NK-92 treated with Interleukin-12 subunit alpha and Interleukin-12 subunit beta, amount 100 ng/mL, for 24 hours (cell line): ENCODE measurements around the gene SPDEF.

Experiments used
- DNase-seq: peaks from one replicate; lab custom pipeline; 2025; lab: John Stamatoyannopoulos, UW

Gene SPDEF

DNA sequence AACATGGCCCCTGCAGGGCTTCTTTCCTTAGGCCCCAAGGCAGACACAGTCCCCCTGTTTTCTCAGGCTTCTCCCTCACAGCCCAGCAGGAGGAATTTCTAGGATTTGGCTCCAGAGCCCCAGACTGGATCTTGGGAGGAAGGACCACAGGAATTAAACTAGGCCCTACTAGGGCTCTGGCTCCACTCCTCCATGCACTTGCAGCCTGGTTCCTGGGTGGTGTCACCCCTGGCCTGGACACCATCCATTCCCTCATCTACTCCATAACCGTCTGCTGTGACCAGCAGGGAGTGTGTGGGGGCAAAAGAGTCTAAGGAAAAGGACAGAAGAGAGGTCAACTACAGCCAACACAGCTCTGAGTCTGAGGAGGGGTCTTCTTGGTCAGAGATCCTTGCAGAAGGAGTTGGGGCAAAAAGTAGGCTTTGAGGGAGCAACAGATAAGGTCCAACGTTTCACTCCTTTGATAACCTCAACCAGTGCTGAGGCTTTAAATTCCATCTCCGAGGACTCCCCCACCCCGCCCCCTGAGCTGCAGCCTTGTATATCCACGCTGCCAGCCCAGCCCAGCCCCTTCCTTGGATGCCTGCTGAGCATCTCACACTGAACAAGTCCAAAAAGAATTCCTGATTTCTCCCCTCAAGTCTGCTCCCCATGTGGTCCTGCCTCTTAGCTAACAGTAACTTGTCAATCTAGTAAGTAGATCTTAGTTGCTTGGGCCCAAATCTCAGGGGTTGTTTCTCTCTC, 27.9 kb upstream of the SPDEF start:
- no peak for DNase-seq

DNA sequence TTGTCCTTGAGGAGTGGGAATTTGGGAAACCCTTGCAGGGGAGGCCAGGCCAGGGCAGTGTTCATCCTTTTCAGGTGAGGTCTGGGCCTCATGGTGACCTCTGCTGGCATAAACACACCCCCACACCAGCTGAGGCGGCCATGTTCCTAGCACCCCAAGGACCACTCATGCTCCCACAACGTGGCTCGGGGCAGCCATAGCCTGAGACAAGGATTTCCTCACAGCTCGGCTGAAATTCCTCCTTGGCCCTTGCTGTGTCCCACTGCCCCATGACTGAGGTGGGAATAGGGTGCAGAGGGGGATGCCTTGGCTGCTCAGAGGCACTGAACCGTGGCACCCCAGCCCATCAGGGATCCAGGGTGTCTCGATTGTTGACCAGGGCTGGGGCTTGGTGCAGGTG, 27.3 kb upstream of the SPDEF start:
- DNase-seq = no peak

DNA sequence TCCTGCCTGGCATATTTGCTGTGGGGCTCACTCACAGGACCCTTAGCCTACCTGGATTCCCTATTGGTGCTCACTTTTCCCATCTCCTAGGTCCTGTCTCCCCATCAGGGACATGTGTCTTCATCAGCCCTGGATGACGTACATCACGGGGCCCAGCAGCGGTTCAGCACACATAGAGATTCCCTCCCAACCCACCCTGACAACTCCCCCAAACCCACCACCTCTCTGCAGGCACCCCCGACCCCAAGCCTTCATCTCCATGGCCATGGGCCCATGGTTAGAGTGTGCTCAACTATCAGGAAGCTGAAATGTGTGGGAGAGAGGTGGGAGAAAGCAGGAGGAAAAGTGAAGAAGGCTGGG, 25.4 kb upstream of the SPDEF start:
- no peak for DNase-seq

DNA sequence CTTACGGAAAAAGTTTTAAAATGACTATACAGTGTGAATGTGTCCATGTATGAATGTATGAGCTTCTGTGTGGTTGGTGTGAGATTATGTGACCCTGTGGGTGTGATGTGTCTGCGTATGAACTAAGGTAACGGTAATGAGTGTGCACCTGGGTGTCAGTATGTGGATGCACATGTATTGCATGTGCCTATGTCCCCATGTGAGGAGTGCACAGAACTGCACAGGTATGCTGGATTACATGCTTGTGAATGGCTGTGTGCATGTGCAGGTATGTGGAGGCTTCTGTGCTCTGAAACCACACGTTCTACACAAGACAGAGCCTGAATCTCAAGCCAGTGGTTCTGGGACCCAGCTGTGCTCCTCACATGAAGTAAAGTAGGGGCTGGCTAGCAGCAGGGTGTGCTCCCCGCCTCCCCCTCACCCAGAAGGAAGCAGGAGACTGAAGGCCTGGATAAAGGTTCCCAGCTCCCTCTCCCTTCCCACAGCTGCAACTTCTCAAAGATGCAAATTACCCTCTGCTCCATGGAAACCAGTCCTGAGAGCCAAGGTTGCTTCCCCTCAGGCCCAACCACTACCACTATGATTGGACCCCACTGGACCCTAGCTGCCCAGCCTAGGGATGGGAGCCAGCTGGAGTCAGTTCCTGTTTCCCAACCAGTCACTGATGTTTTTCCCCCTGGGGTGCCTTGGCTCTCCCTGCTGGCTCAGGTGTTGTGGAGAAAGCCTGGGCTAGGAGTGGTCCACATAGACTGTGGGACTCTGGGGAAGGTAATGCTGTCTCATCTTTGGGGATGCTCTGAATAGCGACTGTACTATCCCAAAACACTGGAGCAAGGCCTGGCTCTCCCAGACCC, 24.8 kb upstream of the SPDEF start:
- no peak for DNase-seq

DNA sequence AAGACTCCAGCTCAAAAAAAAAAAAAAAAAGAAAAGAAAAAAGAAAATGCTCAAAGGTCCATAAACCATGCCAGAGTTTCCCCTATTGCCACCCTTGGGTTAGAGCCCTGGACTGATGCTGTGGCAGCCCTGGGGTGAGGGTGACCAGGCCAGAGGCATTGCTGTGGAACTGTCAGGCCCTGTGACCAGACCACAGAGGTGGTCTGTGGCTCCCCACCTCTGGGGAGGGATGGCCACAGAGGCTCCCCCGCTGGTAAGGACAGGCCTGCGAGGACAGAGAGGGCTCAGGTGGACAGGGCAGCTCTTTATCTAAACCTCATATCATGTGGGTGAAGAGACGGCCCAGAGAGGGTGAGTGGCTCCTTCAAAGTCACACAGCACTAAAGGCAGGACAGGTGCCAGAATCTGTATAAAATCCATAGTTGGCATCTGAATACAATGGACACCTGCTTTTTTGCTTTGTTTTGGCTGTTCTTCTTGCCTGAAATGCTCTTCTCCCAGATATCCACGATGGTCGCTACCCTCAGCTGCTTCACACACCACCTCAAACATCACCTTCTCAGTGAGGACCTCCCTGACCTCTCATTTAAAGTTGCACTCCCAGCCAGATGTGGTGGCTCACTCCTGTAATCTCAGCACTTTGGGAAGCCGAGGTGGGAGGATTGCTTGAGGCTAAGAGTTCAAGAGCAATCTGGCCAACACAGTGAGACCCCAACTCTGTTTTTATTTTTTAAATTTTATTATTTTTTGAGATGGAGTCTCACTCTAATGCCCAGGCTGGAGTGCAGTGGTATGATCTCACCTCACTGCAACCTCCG, 22.5 kb upstream of the SPDEF start:
- DNase-seq = no peak

DNA sequence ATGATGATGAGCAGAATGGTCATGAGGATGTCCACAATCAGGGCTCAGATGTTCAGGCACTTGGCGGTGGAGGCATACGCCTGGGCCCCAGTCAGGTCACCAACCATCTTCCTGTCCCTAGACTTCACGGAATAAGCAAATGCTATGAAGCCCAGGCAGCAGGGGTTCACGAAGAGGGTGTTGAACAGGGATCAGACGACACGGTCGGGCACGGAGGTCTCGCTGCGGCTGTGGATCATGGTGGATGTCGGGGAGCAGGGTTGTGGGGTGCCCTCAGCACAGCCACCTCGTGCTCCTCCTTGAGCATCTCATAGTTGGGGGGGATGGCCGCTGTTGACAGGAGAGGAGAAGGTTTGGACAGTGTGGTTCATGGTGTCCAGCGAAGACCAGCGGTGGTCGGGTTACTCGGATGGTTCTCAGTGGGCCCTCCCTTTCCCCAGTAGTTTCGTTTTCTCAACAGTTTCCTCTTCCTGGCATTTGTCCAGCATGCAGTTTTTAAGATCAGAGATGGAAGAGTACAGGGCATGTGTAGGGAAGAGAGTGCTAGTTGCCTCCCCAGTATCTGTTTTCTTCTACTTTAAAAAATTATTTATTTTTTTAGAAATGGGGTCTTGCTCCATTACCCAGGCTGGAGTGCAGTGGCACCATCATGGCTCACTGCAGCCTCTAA, 20.3 kb upstream of the SPDEF start:
- no peak for DNase-seq

DNA sequence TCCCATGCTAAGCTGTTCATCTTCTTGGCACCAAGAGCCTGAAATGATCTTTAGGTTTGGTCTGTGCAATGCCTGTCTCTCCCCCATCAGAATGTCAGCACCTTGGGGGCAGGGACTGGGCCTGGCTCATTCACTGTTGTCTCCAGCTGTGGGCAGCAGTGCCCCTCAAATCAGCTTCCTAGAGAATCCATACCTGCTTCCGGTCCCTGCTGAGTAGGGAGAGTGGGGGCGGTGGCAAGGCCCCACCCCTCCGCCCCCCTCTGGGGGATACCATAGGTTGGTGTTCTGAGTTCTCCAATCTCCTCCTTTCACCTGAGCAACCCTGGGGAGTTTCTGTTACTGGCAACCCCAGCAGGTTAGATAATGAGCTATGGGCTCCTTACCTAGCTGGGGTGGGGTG, 19.2 kb upstream of the SPDEF start:
- DNase-seq = no peak

DNA sequence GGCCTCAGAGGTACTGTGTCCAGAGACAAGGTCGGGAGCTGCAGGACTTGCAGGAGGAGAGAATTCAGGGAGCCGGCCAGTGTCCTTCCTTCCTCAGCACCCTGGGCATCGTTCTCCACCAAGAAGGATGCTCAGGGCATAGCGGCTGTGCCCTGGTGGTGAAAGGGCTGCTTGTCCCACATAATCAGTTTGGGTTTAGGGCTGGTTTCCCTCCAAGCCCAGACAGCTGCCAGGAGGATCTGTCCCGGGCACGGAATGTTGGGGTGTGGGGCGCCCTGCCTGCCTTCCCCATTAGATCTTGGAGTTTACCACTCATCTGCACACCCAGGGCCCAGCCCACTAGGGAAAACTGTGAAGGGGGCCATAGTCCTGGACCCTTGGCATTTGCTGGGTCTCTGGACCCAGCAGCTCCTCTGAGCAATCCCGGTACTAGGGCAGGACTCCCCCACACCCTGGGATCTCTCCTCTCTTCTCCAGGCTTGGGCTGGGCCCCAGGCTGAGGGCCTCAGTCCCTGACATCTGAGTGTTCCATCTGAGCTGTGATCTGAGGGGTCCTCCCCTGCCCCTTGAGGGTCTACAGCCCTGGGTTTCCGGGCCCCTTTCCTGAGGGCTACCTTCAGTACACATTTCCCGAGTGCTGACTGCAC, 18.6 kb upstream of the SPDEF start:
- DNase-seq = no peak

DNA sequence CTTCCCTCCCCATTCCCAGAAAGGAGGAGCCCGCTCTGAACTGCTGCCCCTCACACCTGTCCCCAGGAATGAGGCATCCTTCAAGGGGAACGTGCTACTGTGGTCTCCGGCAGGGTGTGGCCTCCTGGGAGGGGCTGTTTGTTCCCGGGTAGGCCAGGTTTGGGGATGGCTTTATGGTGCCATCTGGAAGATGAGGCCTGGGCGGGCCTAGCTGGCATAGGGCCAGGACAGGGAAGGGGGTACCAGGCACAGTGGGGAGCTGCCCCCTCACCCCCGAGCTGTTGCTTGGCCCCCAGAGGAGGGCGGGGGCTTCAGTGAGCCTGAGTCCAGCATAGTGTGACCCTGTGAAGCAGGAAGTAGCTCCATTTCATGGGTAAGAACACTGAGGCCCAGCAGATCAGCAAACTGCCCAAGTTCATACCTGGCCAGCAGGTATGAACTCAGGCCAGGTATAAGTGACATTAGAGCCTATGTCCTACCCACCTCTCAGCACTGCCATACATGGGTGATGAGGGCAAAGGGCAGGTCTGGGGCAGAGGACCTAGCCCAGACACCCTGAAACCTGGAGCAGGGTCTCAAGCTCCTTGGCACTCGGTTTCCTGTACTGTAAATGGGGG, 17.5 kb upstream of the SPDEF start:
- no peak for DNase-seq

DNA sequence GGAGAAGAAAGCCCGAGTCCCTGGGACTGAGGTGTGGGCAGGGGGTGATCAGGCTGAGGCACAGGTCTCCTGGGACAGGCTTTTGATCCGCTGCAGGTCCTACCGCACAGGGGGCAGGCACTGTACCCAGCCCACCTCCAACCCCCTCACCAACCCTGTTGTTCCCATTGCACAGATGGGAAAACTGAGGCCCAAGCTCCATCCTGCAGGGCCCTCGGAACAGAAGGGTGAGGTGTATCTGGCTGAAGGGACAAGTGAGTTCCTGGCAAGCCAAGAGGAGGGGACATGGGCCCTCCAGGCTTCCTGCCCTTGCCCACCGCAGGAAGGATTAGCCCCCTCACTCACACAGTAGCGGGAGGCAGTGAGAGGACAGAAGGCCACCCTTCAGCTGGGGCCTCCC, 16.5 kb upstream of the SPDEF start:
- DNase-seq = no peak

DNA sequence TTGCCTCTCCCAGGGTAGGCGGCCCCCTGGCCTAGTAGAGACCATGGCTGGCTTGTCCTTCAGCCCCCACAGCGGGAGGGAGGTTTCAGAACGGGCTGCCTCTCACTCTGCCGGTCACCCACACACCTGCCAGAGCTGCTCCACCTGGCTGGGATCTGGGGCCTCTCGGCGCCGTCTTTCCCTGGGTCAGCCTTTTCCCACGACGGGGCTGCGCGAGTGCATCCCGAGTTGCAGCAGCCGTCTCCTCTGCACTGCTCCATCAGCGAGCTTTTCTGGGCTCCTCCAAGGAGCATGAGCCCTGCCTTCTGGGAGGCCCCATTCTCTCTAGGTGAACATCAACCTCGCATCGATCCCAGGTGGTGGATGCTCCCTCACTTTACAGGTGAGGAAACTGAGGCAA, 15.9 kb upstream of the SPDEF start:
- no peak for DNase-seq

DNA sequence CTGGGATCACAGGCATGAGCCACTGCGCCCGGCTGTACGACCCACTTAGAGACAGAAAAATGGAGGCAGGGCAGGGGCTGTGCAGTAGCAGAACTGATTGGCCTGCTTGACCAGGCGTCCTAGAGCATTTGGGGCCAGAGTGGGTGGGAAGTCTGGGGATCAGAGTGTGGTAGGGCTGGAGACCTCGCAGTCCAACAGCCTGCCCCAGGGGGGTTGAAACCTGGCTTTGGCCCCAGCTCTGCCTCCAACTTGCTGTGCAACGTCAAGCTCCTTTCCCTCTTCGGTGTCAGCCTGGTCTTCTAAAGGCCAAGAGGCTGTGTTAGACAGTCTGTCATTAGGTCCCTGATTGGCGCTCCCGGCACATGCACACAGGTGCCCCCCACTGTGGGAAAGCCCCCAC, 15.3 kb upstream of the SPDEF start:
- no peak for DNase-seq

DNA sequence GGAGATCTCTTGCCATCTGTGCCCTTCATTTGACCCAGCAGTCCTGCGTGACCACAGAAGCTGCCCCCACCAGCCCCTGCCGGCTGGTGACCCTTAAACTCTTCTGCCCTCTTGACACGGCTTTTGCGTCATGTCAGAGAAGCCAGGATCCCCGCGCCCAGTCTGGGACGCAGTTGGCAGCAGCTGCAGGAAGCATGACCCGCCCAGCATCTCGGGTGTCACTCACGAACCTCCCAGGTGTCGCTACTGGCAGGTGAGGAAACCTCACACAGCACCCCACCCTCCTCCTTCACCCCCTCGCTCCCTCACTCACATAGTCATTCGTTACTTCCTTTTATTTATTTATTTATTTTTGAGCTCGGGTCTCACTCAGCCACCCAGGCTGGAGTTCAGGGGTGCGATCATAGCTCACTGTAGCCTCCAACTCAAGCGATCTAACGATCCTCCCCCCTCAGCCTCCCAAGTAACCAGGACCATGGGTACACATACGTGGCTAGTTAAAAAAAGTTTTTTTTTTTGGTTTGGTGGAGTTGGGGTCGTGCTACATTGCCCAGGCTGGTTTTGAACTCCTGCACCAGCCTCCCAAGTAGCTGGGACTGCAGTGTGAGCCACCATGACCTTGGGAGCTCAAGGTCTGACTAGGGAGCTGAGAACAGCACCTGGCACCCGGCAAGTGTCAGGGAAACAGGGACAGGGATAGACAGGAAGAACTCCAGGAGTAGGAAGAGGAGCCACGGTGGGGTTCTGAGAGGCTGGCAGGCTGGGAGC, 14.1 kb upstream of the SPDEF start:
- no peak for DNase-seq

DNA sequence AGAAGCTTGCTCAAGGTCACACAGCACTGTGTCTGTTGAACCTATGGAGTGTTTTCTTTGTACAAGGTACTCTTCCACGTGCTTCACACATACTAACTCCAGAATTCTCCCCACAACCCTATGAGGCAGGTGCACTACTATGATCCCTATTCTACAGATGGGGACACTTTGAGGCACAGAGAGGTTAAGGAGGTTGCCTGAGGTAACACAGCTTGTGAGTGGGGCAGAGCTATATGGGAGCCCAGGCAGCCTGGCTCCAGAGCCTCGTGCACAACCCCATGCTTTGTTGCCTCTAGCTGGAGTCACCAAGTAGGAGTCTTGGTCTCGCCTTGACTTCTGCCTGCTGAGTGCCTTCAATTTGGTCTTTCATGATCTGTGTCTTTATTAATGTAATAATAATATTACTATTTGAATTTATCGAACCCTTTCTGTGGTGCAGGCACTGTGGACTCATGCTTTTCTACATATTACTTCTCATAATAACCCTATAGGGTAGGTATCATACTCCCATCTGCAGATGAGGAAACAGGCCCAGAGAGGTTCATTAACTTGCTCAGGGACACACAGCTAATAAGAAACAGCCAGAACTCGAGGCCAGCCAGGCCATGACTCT, 13.3 kb upstream of the SPDEF start:
- no peak for DNase-seq

DNA sequence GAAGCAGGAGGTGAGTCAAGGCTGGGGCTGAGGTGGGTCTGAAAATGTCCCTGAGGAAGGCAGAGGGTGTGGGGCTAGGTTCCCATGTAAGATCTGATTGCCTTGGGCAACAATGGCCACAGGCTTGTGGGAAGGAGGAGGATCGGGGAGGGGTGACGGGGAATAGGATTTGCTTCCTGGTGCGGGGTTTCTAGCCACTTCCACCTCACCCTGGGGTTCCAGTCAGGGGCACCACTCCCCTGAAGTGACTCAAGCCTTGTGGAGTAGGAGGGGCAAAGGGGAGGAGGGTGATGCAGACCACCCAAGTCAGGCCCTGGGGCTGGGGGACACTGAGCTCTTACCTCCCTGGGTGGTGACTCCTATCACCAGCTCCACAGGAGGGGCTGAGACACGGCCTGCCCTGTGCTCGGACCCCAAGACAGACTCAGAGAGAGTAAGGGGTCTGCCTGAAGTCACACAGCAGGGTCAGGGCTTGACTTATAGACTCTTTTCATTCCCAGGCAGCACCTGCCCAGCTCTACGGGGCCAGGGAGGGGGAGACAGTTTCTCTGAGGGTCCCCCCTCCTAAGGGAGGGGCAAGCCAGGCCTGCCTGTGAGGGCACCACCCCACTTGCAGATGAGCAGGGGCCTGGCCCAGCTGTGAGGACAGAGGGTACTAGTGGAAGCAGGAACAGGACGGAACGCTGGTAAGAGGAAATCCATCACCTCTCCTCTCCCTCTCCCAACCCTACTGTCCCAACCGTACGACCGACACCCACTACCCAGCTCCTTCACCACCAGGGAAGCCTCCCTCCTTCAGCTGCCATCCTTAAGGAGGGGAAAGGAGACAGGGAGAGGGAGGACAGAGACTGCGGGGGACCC, 12.4 kb upstream of the SPDEF start:
- DNase-seq = no peak

DNA sequence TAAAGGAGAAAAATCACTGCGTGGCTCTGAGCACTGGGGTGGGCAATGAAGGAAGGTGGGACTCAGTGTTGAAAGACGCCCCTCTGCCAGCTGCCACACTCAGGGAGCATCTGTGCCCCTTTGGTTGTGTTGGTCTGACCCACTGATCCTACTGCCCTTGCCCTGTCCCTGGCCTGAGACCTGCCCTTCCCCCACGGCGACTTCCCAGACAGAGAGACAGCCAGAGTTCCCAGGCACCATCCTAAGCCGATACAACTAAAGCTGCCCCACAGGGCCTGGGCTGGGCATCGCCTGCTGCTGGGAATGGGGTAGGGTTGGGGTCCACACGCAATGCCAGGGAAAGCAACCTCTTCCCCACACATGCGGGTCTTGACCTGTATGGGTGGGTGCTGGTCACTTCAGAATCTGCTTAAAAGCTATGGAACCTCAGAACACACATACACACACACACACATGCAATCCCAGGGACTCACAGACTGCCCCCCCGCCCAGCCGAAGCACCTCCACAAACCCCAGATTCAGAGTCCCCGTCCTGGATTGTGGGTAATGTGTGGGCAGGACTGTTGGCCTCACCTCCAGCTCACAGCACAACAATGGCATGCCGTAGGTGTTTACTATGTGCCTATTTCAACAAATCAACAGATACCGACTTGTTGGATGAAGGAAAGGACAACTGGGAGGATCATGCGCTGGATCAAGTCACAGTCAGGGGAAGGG, 10.9 kb upstream of the SPDEF start:
- no peak for DNase-seq

DNA sequence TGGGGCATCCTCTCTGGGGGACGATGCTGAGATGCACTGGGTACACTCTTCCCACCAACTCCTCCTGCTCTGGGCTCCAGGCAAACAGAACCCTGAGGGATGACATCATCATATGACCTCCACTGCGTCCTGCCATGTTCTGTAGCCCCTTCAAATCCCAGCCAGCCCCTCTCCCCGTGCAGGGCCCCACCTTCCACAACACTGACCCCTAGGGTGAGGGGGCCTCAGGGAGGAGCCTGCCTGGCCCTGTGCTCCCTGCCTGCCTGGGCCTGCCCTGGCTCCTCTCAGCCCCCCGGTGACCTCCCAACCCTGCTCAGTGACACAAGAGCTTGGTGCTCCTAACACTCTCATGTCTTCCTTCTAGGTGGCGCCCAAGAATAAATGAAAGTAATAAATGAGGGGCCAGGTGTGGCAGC, 9.6 kb upstream of the SPDEF start:
- no peak for DNase-seq

DNA sequence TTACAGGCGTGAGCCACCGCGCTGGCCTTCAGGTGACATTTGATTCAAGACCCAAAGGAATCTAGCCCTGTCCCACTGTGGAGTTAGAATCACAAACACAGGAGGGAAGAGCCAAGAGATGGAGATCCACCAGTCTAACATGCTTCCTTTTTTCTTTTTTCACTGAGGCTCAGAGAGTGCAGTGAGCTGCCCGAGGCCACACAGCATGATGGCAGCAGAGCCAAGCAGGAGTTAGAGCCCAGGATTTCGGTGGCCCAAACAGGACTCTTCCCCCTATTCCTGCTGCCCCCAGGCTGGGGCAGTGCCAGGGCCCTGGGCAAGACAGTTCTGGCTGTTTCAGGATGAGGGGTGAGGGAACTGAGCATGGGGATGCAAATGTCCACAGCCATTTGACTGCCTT, 8.1 kb upstream of the SPDEF start:
- no peak for DNase-seq

DNA sequence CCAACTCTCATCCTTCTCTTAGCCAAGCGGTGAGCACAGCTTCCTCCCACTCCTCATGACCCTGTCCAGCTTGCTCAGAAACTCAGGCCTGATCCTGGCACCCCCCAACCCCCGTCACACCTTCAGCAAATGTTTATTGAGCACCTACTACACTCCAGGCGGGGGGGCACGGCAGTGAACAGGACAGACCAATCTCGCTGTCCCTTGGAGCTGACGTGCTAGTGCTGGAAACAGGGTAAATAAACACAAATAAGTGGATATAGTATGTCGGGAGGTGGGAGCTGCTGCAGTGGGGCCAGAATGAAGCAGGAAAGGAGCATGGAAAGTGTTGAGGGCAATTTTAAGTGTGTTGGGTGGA, 7.4 kb upstream of the SPDEF start:
- no peak for DNase-seq
